ENCODE results near the gene LRRC28. TPM values are rescaled to one million over a fixed set of nuclear protein-coding genes. Genes with fewer than 3 reads are reported as not detected.

The LRRC28 gene
- total and polyA plus RNA-seq, 2 of the 4 experiments (the other 2 are of a cell fraction): 12.7 to 21.1 TPM

DNA sequence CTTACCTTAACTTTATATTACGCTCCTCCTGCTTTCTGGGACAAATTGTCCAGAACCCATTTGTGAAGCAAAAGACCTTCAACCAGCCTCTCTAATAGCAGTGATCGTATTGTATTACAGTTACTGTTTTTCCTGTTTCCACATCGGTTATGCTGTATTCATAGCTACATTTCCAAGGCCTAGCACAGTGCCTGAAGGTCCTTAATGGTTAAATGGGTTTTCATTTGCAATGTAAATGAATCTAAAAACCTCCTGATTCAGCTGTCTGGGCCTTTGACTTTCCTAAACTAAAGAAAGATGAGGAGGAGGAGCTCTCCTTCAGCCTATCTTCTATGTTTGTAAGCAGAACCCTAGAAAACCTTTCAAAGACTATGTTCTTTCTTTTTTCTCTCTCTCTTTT, 99.1 kb downstream of the LRRC28 start:
- Histone ChIP-seq H2BK20ac (ENCODE audit: low read depth, low read length) (no peak overlapping the region), H3K4me2 (ENCODE audit: low read depth, low read length) (no peak overlapping the region), H2BK5ac (ENCODE audit: low read depth, low read length, poor library complexity, severe bottlenecking) (no peak overlapping the region), H3K36me3 (ENCODE audit: control insufficient read depth, insufficient read depth, low read length) (no peaks in the 10 kb centered on the region; the same call in 1 of the 2 replicates), H2BK15ac (ENCODE audit: low read depth, low read length) (no peak overlapping the region), H4K8ac (ENCODE audit: low read depth in 2 of 2, low read length in 2 of 2) (no peak overlapping the region), H3K23ac (ENCODE audit: low read depth, low read length) (no peak overlapping the region), H2AK5ac (ENCODE audit: low read depth, low read length) (no peak overlapping the region), H3K27ac (ENCODE audit: insufficient read depth, low read length) (no peak overlapping the region), H3K27me3 (ENCODE audit: control insufficient read depth, insufficient read depth, low read length) (no peaks in the 10 kb centered on the region), H3K9me3 (ENCODE audit: control insufficient read depth, insufficient read depth, low read length) (no peaks in the 10 kb centered on the region), H3K4me3 (ENCODE audit: insufficient read depth, low read depth, low read length) (no peak overlapping the region), H3K14ac (replicated peaks; ENCODE audit: low read depth, low read length) (no peak overlapping the region), H3K56ac (ENCODE audit: extremely low read depth, insufficient read depth, low read length) (no peak overlapping the region), H4K5ac (ENCODE audit: low read depth, low read length) (no peak overlapping the region), H3K4ac (ENCODE audit: low read depth, low read length) (no peak overlapping the region), H2BK120ac (ENCODE audit: low read depth, low read length) (no peak overlapping the region), H2AFZ (replicated peaks; ENCODE audit: low read length, poor library complexity) (no peak overlapping the region), H2AK9ac (replicated peaks; ENCODE audit: low read depth, low read length, poor library complexity) (no peak overlapping the region), H4K20me1 (ENCODE audit: insufficient read depth, low read length) (no peaks in the 10 kb centered on the region), H4K91ac (ENCODE audit: insufficient read depth, low read depth, low read length) (no peak overlapping the region), H3K18ac (ENCODE audit: low read depth, low read length) (no peak overlapping the region), H3K9ac (ENCODE audit: low read depth, low read length) (no peak overlapping the region), H3K4me1 (ENCODE audit: control insufficient read depth, insufficient read depth, low read length) (no peaks in the 10 kb centered on the region), H3K79me1 (ENCODE audit: low read depth in 1 of 2, low read length in 2 of 2) (no peaks in the 10 kb centered on the region), H3K9me1 (ENCODE audit: insufficient read depth, low read length) (peaks cover 6% of the 10 kb centered on the region; the same call in 1 of the 2 replicates)
- dilution Hi-C loops (cut with HindIII; ENCODE audit: low sequenced_read_pairs, unreplicated experiment) (no loop called here), intact Hi-C loops (cut with micrococcal nuclease) (no loop called here), in situ Hi-C loops (cut with MboI; ENCODE audit: low sequenced_read_pairs) (no loop called here)
- no TSS peak for BruUV-seq (replicated peaks)
- WGBS, 2 experiments (ENCODE audit: extremely low coverage in 2 of 2, insufficient read length in 1 of 2): no CpG with 5 or more reads among the region's 3 CpGs
- TF ChIP-seq SMC3 (IDR thresholded peaks at IDR 0.05; ENCODE audit: low read depth, low read length) (no peak), BHLHE40 (IDR thresholded peaks at IDR 0.05; ENCODE audit: low read depth, low read length) (no peak), MAFK (IDR thresholded peaks at IDR 0.05; ENCODE audit: low read depth, low read length) (no peak), POLR2A (IDR thresholded peaks at IDR 0.05; ENCODE audit: low read depth, low read length) (no peak), RFX5 (IDR thresholded peaks at IDR 0.05; ENCODE audit: low read depth, low read length) (no peak), MAZ (IDR thresholded peaks at IDR 0.05; ENCODE audit: borderline replicate concordance, low read depth, low read length) (no peak), NFE2L2 (IDR thresholded peaks at IDR 0.05; ENCODE audit: low read depth, low read length) (no peak), FOS (IDR thresholded peaks at IDR 0.05; ENCODE audit: low read depth, low read length) (no peak), MXI1 (IDR thresholded peaks at IDR 0.05; ENCODE audit: borderline replicate concordance, low read depth, low read length) (no peak), RCOR1 (IDR thresholded peaks at IDR 0.05; ENCODE audit: insufficient replicate concordance, low read length) (no peak), RAD21 (IDR thresholded peaks at IDR 0.05; ENCODE audit: low read length) (no peak), CHD1 (IDR thresholded peaks at IDR 0.05; ENCODE audit: low read depth, low read length) (no peak), CEBPB (IDR thresholded peaks at IDR 0.05; ENCODE audit: low read depth, low read length) (no peak)
- TF ChIP-seq, protein P1, sequence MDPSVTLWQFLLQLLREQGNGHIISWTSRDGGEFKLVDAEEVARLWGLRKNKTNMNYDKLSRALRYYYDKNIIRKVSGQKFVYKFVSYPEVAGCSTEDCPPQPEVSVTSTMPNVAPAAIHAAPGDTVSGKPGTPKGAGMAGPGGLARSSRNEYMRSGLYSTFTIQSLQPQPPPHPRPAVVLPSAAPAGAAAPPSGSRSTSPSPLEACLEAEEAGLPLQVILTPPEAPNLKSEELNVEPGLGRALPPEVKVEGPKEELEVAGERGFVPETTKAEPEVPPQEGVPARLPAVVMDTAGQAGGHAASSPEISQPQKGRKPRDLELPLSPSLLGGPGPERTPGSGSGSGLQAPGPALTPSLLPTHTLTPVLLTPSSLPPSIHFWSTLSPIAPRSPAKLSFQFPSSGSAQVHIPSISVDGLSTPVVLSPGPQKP (IDR thresholded peaks at IDR 0.05; ENCODE audit: borderline replicate concordance, low read depth, low read length): no peak
- TF ChIP-seq, protein P2, sequence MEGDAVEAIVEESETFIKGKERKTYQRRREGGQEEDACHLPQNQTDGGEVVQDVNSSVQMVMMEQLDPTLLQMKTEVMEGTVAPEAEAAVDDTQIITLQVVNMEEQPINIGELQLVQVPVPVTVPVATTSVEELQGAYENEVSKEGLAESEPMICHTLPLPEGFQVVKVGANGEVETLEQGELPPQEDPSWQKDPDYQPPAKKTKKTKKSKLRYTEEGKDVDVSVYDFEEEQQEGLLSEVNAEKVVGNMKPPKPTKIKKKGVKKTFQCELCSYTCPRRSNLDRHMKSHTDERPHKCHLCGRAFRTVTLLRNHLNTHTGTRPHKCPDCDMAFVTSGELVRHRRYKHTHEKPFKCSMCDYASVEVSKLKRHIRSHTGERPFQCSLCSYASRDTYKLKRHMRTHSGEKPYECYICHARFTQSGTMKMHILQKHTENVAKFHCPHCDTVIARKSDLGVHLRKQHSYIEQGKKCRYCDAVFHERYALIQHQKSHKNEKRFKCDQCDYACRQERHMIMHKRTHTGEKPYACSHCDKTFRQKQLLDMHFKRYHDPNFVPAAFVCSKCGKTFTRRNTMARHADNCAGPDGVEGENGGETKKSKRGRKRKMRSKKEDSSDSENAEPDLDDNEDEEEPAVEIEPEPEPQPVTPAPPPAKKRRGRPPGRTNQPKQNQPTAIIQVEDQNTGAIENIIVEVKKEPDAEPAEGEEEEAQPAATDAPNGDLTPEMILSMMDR (conservative IDR thresholded peaks at IDR 0.05; ENCODE audit: low read depth, low read length): no peak
- DNase-seq (no peak), ATAC-seq (ENCODE audit: low read depth) (no peak)
- ChIA-PET POLR2A (ENCODE audit: unreplicated experiment) (no interaction called here), CTCF (no interaction called here)
